Endothelial cell of umbilical vein (primary cell): ENCODE measurements around the gene MYO18A. TPM values are rescaled to one million over a fixed set of nuclear protein-coding genes. Genes with fewer than 3 reads are reported as not detected.

Source experiments
- BruUV-seq: library from RNA; stranded (reverse); fragments of 400-500 nt; replicated peaks from 2 replicates; lab custom pipeline; 2021; lab: Mats Ljungman, UMichigan
- CTCF ChIA-PET: fragments of 300-600, 350-600 bp; sonication (Branson Sonifier 250); formaldehyde crosslinking; loops from one replicate; lab custom pipeline; 2021; ENCODE audit warnings: antibody characterized with exemption, inconsistent platforms; lab: Charles Lee
- POLR2A ChIA-PET: fragments of 300-600, 350-600 bp; sonication (Branson Sonifier 250); formaldehyde crosslinking; loops from one replicate; lab custom pipeline; 2021; ENCODE audit warnings: antibody characterized with exemption, inconsistent platforms; lab: Charles Lee
- DNase-seq: peaks from one replicate; pipeline ENCODE4 v3.0.0-alpha.2; 2011; ENCODE audit warnings: low read depth, low spot score
- FAIRE-seq: peaks from 2 replicates; lab custom pipeline; 2011; peaks lifted over from hg19 to GRCh38; lab: Jason Lieb, UNC
- H2AFZ ChIP-seq: 2 replicates; pipeline ENCODE4 v1.6.0; 2012; ENCODE audit warnings: low read depth, low read length, control low read depth, inconsistent platforms
- H3K27ac ChIP-seq: 2 replicates; pipeline ENCODE4 v1.5.1; 2011; ENCODE audit warnings: low read depth, mild to moderate bottlenecking, control low read depth, low read length, moderate library complexity; ENCODE audit not compliant: insufficient read depth
- H3K27me3 ChIP-seq, 2 experiments: 2 replicates each; pipeline versions ENCODE4 v1.6.0 to v1.6.1; 2011; ENCODE audit warnings: low read length in 2 of 2, mixed read lengths in 1 of 2; ENCODE audit not compliant: control insufficient read depth in 2 of 2, insufficient read depth in 2 of 2
- H3K36me3 ChIP-seq, 2 experiments: 2 replicates in 1 of 2; 3 replicates in 1 of 2; pipeline ENCODE4 v1.5.1; 2011; ENCODE audit warnings: low read length in 2 of 2, mild to moderate bottlenecking in 1 of 2, moderate library complexity in 1 of 2; ENCODE audit not compliant: control insufficient read depth in 2 of 2, insufficient read depth in 2 of 2; ENCODE audit errors: extremely low read depth in 1 of 2
- H3K4me1 ChIP-seq: 3 replicates; pipeline ENCODE4 v1.5.1; 2011; ENCODE audit warnings: mild to moderate bottlenecking, low read length; ENCODE audit not compliant: control insufficient read depth, insufficient read depth; ENCODE audit errors: extremely low read depth
- H3K4me2 ChIP-seq: 2 replicates; pipeline ENCODE4 v1.6.1; 2011; ENCODE audit warnings: low read length, control low read depth, mixed read lengths; ENCODE audit not compliant: insufficient read depth
- H3K4me3 ChIP-seq, 3 experiments: fragments of 200-600 bp in 1 of 3; sonication (generic), shearing (Covaris generic) in 1 of 3; replicated peaks in 1 of 3; 2 replicates each; pipeline ENCODE4 v1.5.1; 2011 to 2016; ENCODE audit warnings: control low read depth in 3 of 3, low read length in 3 of 3, mild to moderate bottlenecking in 2 of 3, inconsistent platforms in 1 of 3, low read depth in 1 of 3, moderate library complexity in 1 of 3; ENCODE audit not compliant: insufficient read depth in 1 of 3
- H3K79me2 ChIP-seq: 2 replicates; pipeline ENCODE4 v1.6.0; 2012; ENCODE audit warnings: low read length, inconsistent platforms; ENCODE audit not compliant: control insufficient read depth, insufficient read depth
- H3K9ac ChIP-seq: replicated peaks from 2 replicates; pipeline ENCODE3; 2011; ENCODE audit warnings: low read length, control low read depth; ENCODE audit not compliant: insufficient read depth; ENCODE audit errors: extremely low read depth
- H3K9me1 ChIP-seq: replicated peaks from 3 replicates; pipeline ENCODE4 v1.6.0; 2011; ENCODE audit warnings: mild to moderate bottlenecking, low read length; ENCODE audit not compliant: control insufficient read depth, insufficient read depth; ENCODE audit errors: extremely low read depth
- H3K9me3 ChIP-seq: replicated peaks from 2 replicates; pipeline ENCODE4 v1.5.1; 2012; ENCODE audit warnings: low read length, inconsistent platforms; ENCODE audit not compliant: control insufficient read depth, insufficient read depth
- H4K20me1 ChIP-seq: replicated peaks from 2 replicates; pipeline ENCODE3; 2011; ENCODE audit warnings: mild to moderate bottlenecking, low read length; ENCODE audit not compliant: control insufficient read depth, insufficient read depth; ENCODE audit errors: extremely low read depth
- EZH2 ChIP-seq: IDR thresholded peaks from 2 replicates; pipeline ENCODE4 v1.6.1; 2012; ENCODE audit warnings: borderline replicate concordance, low read depth, mild to moderate bottlenecking, moderate library complexity, low read length, inconsistent platforms; ENCODE audit not compliant: severe bottlenecking
- FOS ChIP-seq: IDR thresholded peaks from 2 replicates; pipeline ENCODE4 v1.6.1; 2011; ENCODE audit warnings: mild to moderate bottlenecking, low read length, moderate library complexity, borderline replicate concordance; ENCODE audit not compliant: insufficient read depth
- GATA2 ChIP-seq: IDR thresholded peaks from 2 replicates; pipeline ENCODE4 v1.7.0; 2011; ENCODE audit warnings: low read depth, mild to moderate bottlenecking, moderate library complexity, mixed read lengths, low read length; ENCODE audit not compliant: insufficient read length, insufficient read depth
- JUN ChIP-seq: IDR thresholded peaks from 2 replicates; pipeline ENCODE4 v1.6.1; 2011; ENCODE audit warnings: borderline replicate concordance, low read depth; ENCODE audit not compliant: insufficient read length, insufficient read depth
- MYC ChIP-seq: IDR thresholded peaks from one replicate; pipeline ENCODE4 v1.6.1; 2011; ENCODE audit warnings: mild to moderate bottlenecking, low read depth, low read length
- POLR2AphosphoS5 ChIP-seq: IDR thresholded peaks from 2 replicates; pipeline ENCODE4 v1.6.1; 2012; ENCODE audit warnings: low read depth, mild to moderate bottlenecking, control low read depth, low read length, moderate library complexity; ENCODE audit not compliant: insufficient read depth
- dilution Hi-C: fragments of 300-500 bp; cut with MboI; formaldehyde crosslinking; loops from one replicate; pipeline ENCODE4 v1.15.0; 2019; ENCODE audit warnings: low sequenced_read_pairs; ENCODE audit not compliant: extremely low pct_ligation_motif_present
- intact Hi-C: fragments of 100-400 bp; cut with micrococcal nuclease; formaldehyde crosslinking; loops from one replicate; pipeline ENCODE4 v1.10.0; 2022
- polyA plus RNA-seq, 4 experiments: library from polyadenylated mRNA; depleted of rRNA in 3 of 4; stranded (reverse) in 3 of 4; unstranded in 1 of 4; fragments of >200 nt; gene quantifications; 2 replicates each; pipeline versions ENCODE4 v1.2.1 to v1.2.3, GENCODE V29; 2011 to 2012; ENCODE audit warnings: missing spikeins in 1 of 4
- total RNA-seq: library from RNA; stranded (reverse); gene quantifications from 2 replicates; pipeline ENCODE4 v1.2.3, GENCODE V29; 2021
- TF ChIP-seq, protein P1 (sequence below), 2 donors: IDR thresholded peaks; 1 replicate in 1 of 2; 2 replicates in 1 of 2; pipeline ENCODE4 v1.5.1; 2011; ENCODE audit warnings: low read length in 2 of 2, mild to moderate bottlenecking in 2 of 2, moderate library complexity in 2 of 2, control low read depth in 1 of 2, inconsistent platforms in 1 of 2, low read depth in 1 of 2; ENCODE audit not compliant: insufficient read depth in 1 of 2; ENCODE audit errors: extremely low read depth in 1 of 2
- TF ChIP-seq, protein P2 (sequence below): IDR thresholded peaks from 2 replicates; pipeline ENCODE4 v1.6.1; 2011; ENCODE audit not compliant: insufficient read depth, insufficient read length

MYO18A gene
- total and polyA plus RNA-seq, 2 donors (not counting 3 experiments of a cell fraction or from before 2014, with no cell fraction given) = 3.9 to 28.3 TPM

DNA sequence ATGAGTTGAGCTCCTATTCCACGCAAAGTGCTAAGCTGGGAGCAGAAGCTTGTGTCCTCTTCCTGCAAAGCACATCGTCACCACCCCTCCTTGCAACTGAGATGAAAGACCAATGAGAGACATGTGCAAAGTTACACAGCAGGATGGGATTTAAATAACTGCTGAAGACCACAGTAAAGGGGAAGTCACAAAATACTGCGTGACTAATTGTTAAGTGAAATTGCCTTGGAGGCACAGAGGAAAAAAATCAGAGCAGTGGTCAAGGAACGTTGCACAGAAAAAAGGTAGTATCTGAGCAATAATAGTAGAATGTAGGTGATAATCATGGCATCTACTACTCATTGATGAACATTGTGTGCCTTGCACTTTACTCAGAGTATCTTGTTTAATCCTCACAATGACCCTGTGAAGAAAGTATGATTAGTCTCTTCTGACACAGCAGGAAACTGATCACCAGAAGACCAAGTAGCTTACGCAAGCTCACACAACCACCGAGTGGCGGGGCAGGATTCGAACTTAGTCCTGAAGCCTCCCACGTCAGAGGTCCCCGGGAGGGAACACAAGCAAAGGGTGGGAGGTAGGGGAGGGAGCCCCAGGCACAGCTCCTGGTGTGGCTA, 15.4 kb upstream of the MYO18A start:
- no TSS peak for BruUV-seq
- Histone ChIP-seq H3K4me1 (no peaks in the 10 kb centered on the region), H4K20me1 (no peaks in the 10 kb centered on the region), H3K9me1 (no peaks in the 10 kb centered on the region), H3K9ac (no peak overlapping the region), H2AFZ (no peak overlapping the region), H3K4me3 (no peak overlapping the region), H3K27me3 (peaks cover 10 to 15% of the 10 kb centered on the region in 2 experiments), H3K9me3 (no peaks in the 10 kb centered on the region), H3K79me2 (no peaks in the 10 kb centered on the region), H3K4me2 (no peak overlapping the region), H3K36me3 (no peaks in the 10 kb centered on the region), H3K27ac (no peak overlapping the region)
- FAIRE-seq (no peak), DNase-seq (no peak)
- ChIA-PET POLR2A (no interaction called here), CTCF (interaction anchor here (1.2 to 3.4 kb wide), 5 partner anchors 10 to 47 kb away, joined by 3 to 13 read pairs (median 5); partner anchors contain the start of gene MYO18A)
- TF ChIP-seq MYC = no peak
- TF ChIP-seq JUN = no peak
- no peak for TF ChIP-seq EZH2
- no peak for TF ChIP-seq FOS
- no peak for TF ChIP-seq GATA2
- dilution Hi-C loops (no loop called here), intact Hi-C loops (loop anchor here (2.0 kb wide), 1 partner anchor 19 kb away; no protein-coding TSS in a partner anchor)

DNA sequence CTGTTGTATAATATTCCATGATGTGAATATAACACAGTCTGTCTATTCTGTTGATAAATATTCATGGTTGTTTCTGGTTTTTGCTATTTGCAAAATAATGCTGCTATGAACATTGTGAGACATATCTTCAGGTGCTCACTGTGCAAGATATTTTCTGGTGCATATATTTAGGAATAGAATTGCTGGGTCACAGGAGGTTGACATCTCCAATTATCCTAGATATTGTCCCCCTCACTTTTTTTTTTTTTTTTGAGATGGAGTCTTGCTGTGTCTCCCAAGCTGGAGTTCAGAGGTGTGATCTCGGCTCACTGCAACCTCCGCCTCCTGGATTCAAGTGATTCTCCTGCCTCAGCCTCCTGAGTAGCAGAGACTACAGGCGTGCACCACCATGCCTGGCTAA, 14.5 kb upstream of the MYO18A start:
- CTCF ChIA-PET = interaction anchor here (1.5 to 3.4 kb wide), 3 partner anchors 9 to 25 kb away, joined by 3 to 13 read pairs (median 10); no protein-coding TSS in a partner anchor
- Histone ChIP-seq H3K4me3 (no peak overlapping the region), H4K20me1 (no peaks in the 10 kb centered on the region), H3K79me2 (no peaks in the 10 kb centered on the region), H3K9me3 (no peaks in the 10 kb centered on the region), H3K27ac (no peak overlapping the region), H3K9ac (no peak overlapping the region), H3K9me1 (no peaks in the 10 kb centered on the region), H3K27me3 (peaks cover 10 to 15% of the 10 kb centered on the region in 2 experiments), H3K36me3 (no peaks in the 10 kb centered on the region), H2AFZ (no peak overlapping the region), H3K4me2 (no peak overlapping the region), H3K4me1 (no peaks in the 10 kb centered on the region)
- POLR2A ChIA-PET = no interaction called here
- intact Hi-C loops = no loop called here
- no TSS peak for BruUV-seq
- FAIRE-seq (no peak), DNase-seq (no peak)
- dilution Hi-C loops = no loop called here
- TF ChIP-seq, protein P1, sequence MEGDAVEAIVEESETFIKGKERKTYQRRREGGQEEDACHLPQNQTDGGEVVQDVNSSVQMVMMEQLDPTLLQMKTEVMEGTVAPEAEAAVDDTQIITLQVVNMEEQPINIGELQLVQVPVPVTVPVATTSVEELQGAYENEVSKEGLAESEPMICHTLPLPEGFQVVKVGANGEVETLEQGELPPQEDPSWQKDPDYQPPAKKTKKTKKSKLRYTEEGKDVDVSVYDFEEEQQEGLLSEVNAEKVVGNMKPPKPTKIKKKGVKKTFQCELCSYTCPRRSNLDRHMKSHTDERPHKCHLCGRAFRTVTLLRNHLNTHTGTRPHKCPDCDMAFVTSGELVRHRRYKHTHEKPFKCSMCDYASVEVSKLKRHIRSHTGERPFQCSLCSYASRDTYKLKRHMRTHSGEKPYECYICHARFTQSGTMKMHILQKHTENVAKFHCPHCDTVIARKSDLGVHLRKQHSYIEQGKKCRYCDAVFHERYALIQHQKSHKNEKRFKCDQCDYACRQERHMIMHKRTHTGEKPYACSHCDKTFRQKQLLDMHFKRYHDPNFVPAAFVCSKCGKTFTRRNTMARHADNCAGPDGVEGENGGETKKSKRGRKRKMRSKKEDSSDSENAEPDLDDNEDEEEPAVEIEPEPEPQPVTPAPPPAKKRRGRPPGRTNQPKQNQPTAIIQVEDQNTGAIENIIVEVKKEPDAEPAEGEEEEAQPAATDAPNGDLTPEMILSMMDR (IDR thresholded peaks at IDR 0.05; ENCODE audit: extremely low read depth in 1 of 2, insufficient read depth in 1 of 2, low read depth in 1 of 2, low read length in 2 of 2) = no peak
- no peak for TF ChIP-seq MYC
- no peak for TF ChIP-seq POLR2AphosphoS5
- no peak for TF ChIP-seq JUN
- TF ChIP-seq GATA2 = no peak
- TF ChIP-seq, protein P2, sequence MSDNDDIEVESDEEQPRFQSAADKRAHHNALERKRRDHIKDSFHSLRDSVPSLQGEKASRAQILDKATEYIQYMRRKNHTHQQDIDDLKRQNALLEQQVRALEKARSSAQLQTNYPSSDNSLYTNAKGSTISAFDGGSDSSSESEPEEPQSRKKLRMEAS = no peak
- no peak for TF ChIP-seq EZH2
